HG03066 (cell line): ENCODE data around the gene TET1.
A peak's percentile ranks its signal among the peaks of the same experiment; 100 is the strongest.
"Not testable (repeated sequence)": the region's sequence is repeated elsewhere in the genome, so short reads cannot be mapped to it uniquely, and the experiment has no call there.

Source experiments
- ATAC-seq: cut with Tn5 transposase; IDR thresholded peaks from one replicate; pipeline ENCODE4 v1.9.1; 2021; ENCODE audit warnings: low read depth; ENCODE audit not compliant: unreplicated experiment

TET1 gene

DNA sequence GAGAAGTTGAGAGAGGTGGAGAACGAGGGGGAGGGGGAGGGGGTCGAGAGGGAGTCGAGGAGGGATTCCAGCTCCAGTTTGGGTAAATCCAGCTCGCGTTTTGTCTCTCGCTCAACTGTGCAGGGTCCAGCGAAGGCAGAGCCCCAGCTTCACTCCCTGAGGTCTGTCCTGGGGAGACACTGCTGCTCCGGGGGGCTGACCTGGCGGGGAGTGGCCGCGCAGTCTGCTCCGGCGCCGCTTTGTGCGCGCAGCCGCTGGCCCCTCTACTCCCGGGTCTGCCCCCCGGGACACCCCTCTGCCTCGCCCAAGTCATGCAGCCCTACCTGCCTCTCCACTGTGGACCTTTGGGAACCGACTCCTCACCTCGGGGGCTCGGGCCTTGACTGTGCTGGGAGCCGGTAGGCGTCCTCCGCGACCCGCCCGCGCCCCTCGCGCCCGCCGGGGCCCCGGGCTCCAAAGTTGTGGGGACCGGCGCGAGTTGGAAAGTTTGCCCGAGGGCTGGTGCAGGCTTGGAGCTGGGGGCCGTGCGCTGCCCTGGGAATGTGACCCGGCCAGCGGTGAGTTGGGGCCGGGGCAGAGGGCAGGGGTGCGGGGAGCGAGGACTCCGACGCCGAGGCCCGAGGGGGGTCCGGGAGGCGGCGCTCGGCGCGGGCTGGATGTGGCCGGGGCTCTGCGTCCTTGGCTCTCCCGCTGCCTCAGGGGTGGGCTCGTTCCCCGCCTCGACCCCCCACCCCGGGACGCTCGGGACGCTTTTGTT lies at the start of gene TET1:
TSS of gene TET1 (plus strand) at position 152 of the 757 bp plus-strand sequence. CDS start 12,002 bp downstream, outside the sequence.
- ATAC-seq: no peak

- not testable (repeated sequence) for ATAC-seq
These were observed 43.9 kb upstream of the TET1 start for GRCh38 chr10:68516216-68516615.

GRCh38 chr10:68516766-68517165 lies 43.4 kb upstream of the TET1 start:
- no peak for ATAC-seq

DNA sequence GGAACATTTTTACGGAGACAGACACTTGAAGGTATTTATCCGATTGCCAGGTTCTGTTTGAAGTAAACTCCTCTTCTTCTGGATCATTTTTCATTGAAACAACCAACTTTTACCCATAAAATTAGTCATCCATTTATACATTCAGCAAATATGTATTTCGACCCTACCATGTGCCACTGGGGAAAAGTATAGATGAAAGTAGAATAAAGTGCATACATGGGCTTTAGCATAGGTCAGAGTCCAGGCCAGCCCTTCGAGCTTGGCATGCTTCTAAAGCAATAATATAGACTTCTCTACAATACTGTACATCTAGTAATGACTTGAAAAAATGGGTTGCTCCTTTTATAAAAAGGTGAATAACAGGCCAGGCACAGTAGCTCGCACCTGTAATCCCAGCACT lies 42.9 kb upstream of the TET1 start:
- ATAC-seq: no peak

GRCh38 chr10:68518609-68519008 lies 41.5 kb upstream of the TET1 start:
- ATAC-seq: not testable (repeated sequence)

DNA sequence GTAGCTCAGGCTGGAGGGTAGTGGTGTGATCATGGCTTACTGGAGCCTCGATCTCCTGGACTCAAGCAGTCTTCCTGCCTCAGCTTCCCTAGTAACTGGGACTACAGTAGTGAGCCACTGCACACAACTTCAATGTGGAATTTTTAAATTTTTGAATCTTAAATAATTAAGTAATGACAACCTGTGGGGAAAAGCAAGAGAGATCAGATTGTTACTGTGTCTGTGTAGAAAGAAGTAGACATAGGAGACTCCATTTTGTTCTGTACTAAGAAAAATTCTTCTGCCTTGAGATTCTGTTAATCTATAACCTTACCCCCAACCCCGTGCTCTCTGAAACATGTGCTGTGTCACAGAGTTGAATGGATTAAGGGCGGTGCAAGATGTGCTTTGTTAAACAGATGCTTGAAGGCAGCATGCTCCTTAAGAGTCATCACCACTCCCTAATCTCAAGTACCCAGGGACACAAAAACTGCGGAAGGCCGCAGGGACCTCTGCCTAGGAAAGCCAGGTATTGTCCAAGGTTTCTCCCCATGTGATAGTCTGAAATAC lies 34.6 kb upstream of the TET1 start:
- not testable (repeated sequence) for ATAC-seq

GRCh38 chr10:68526634-68527307 lies 33.4 kb upstream of the TET1 start:
- ATAC-seq: peak; percentile 44

DNA sequence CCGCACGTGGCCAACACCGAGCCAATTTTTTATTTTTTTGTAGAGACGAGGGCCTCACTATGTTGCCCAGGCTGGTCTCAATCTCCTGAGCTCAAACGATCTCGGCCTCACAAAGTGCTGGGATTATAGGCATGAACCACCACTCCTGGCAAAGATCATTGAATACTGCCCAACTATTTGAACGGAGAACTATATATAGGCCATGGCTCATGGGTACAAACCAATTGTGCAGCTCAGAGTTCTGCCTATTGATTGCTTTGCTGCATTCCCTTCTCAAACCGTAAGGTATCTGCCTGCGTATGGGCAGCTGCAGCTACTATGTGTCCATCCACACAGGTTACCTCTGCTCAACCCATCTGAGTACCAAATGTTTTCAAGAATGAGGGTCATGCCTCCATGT lies 23.2 kb upstream of the TET1 start:
- no peak for ATAC-seq

- no peak for ATAC-seq
These were observed 22.3 kb upstream of the TET1 start for GRCh38 chr10:68537796-68538195.

DNA sequence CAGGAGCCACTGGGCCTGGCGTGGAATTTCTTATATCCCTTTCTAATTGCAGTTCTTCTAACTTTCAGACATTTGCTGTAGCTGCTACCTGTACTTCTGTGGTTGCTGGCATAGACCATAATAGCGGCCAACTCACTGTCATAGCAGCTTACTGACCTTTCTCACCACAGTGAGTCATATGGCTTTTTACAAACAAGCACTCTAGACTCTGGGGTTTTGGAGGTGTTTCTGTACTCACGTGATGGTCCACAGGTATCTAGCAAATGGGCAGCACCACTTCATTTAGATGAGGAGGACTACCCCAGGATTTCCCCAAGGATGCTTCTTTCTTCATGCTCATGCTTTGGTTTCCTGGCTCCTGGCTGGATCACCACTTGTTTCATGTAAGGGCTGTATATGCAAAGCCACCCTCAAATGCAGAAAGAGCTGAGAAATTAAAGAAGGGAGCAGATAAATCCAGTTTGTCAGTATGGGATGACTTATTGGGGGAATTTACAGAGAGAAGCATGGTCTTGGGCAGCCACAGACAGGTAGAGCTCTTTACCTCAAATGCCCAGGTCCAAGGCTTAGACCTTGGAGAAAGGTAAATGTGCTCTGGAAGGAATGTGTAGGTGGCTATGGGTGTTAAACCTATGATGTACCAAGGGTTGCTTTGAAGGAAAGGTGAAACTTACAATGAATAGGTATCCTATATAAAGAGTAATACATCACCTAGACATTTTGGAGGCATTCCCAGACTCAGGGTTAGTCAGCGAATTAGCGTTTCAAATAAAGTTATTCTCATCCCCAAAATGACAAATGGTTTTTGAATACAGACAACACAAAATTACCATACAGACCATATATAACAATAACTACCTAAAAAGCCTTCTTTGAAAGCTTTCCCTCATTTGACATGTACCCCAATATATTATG lies 16.9 kb upstream of the TET1 start:
- ATAC-seq: no peak

GRCh38 chr10:68550747-68551411 lies 9.3 kb upstream of the TET1 start:
- no peak for ATAC-seq

- no peak for ATAC-seq
These were observed 7.0 kb upstream of the TET1 start for GRCh38 chr10:68553138-68553537.

DNA sequence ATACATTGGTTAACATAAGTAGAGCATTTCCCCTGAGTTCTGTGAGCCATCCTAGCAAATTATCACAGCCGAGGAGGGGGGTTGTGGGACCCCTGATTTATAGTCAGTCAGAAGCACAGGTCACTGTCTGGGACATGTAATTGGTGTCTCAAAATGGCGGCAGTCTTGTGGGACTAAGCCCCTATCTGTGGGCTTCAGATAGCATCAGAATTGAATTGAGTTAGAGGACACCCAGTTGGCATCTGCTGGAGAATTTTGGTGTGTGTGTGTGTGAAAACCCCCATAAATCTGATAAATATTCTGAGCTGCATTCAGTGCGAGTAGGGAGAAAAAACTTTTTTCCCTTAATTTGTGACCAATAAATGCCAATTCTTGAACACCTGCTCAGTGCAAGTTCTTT lies 6.5 kb upstream of the TET1 start:
- no peak for ATAC-seq

GRCh38 chr10:68558478-68558877 lies 1.7 kb upstream of the TET1 start:
- ATAC-seq: no peak

- ATAC-seq: no peak
These were observed 886 bp upstream of the TET1 start for GRCh38 chr10:68559251-68559650.

DNA sequence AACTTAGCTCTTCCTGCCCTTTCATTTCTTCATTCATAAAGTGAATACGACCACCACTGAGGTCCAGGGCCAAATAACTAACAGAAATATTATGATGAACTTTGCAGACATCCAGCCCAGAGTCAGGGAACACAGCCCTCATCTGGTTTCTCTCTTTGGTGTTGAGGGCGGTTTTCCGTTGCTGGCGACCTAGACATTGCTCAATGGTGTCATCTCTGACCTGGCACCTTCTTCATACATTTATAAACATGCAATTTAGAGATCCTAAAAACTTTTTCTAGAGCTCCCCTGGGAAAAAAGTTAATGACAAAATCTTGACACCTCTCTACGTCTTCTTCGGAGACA lies 324 bp upstream of the TET1 start:
- no peak for ATAC-seq

GRCh38 chr10:68560943-68561864 lies 1.1 kb downstream of the TET1 start:
- ATAC-seq: no peak

- no peak for ATAC-seq
These were observed 1.9 kb downstream of the TET1 start for GRCh38 chr10:68561865-68562649.
